Measurements from ENCODE around the gene CEP63. TPM values are rescaled to one million over a fixed set of nuclear protein-coding genes. Genes with fewer than 3 reads are reported as not detected.
"Not testable (repeated sequence)": the region's sequence is repeated elsewhere in the genome, so short reads cannot be mapped to it uniquely, and the experiment has no call there.

Gene CEP63
- total RNA-seq, 1 donor = 19.4 TPM

- DNase-seq (ENCODE audit: low read depth) = no peak
- no peak for TF ChIP-seq CTCF (IDR thresholded peaks at IDR 0.05; ENCODE audit: insufficient read depth, low read length)
- no peak overlapping the region for H3K4me3 ChIP-seq (ENCODE audit: low read depth, low read length)
These were observed 66.9 kb downstream of the CEP63 start for GRCh38 chr3:134552784-134553183.

GRCh38 chr3:134559591-134559990, 73.7 kb downstream of the CEP63 start:
- no peak overlapping the region for H3K4me3 ChIP-seq (ENCODE audit: low read depth, low read length)
- no peak for DNase-seq (ENCODE audit: low read depth)
- TF ChIP-seq CTCF (IDR thresholded peaks at IDR 0.05; ENCODE audit: insufficient read depth, low read length) = no peak

GRCh38 chr3:134562055-134562454, 76.2 kb downstream of the CEP63 start:
- no peak for TF ChIP-seq CTCF (IDR thresholded peaks at IDR 0.05; ENCODE audit: insufficient read depth, low read length)
- no peak for DNase-seq (ENCODE audit: low read depth)
- H3K4me3 ChIP-seq (ENCODE audit: low read depth, low read length) = no peak overlapping the region

- H3K4me3 ChIP-seq (ENCODE audit: low read depth, low read length) = no peak overlapping the region
- TF ChIP-seq CTCF (IDR thresholded peaks at IDR 0.05; ENCODE audit: insufficient read depth, low read length) = no peak
- peak; percentile 7 for DNase-seq (ENCODE audit: low read depth)
These were observed 77.7 kb downstream of the CEP63 start for GRCh38 chr3:134563601-134564000.

- TF ChIP-seq CTCF (IDR thresholded peaks at IDR 0.05; ENCODE audit: insufficient read depth, low read length) = no peak
- no peak for DNase-seq (ENCODE audit: low read depth)
- H3K4me3 ChIP-seq (ENCODE audit: low read depth, low read length) = no peak overlapping the region
These were observed 79.1 kb downstream of the CEP63 start for GRCh38 chr3:134564991-134565390.

GRCh38 chr3:134567605-134568004, 81.7 kb downstream of the CEP63 start:
- DNase-seq (ENCODE audit: low read depth) = no peak
- no peak for TF ChIP-seq CTCF (IDR thresholded peaks at IDR 0.05; ENCODE audit: insufficient read depth, low read length)
- no peak overlapping the region for H3K4me3 ChIP-seq (ENCODE audit: low read depth, low read length)

GRCh38 chr3:134568790-134569189, 82.9 kb downstream of the CEP63 start:
- H3K4me3 ChIP-seq (ENCODE audit: low read depth, low read length) = no peak overlapping the region
- TF ChIP-seq CTCF (IDR thresholded peaks at IDR 0.05; ENCODE audit: insufficient read depth, low read length) = no peak
- DNase-seq (ENCODE audit: low read depth) = no peak

GRCh38 chr3:134569899-134570298, 84.0 kb downstream of the CEP63 start:
- DNase-seq (ENCODE audit: low read depth); H3K4me3 ChIP-seq (ENCODE audit: low read depth, low read length): not testable (repeated sequence)

All from fibroblast of the aortic adventitia (primary cell).